ENCODE measurements around the gene IQCF2. TPM values are rescaled to one million over a fixed set of nuclear protein-coding genes. Genes with fewer than 3 reads are reported as not detected.
"Not testable (repeated sequence)": the region's sequence is repeated elsewhere in the genome, so short reads cannot be mapped to it uniquely, and the experiment has no call there.

IQCF2 gene
- polyA plus RNA-seq, 4 donors, result not detected

DNA sequence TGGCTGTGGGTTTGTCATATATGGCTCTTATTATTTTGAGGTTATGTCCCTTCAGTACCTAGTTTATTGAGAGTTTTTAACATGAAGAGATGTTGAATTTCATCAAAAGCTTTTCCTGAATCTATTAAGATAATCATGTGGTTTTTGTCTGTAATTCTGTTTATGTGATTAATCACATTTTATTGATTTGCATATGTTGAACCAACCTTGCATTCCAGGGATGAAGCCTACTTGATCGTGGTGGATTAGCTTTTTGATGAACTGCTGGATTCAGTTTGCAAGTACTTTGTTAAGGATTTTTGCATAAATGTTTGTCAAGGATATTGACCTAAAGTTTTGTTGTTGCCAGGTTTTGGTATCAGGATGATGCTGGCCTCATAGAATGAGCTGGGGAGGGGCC, 33.1 kb upstream of the IQCF2 start:
- no peak overlapping the region for H3K27ac ChIP-seq (ENCODE audit: low read depth in 1 of 3, low read length in 2 of 3)
- H3K27me3 ChIP-seq (ENCODE audit: control insufficient read depth in 3 of 3, insufficient read depth in 3 of 3, low read length in 3 of 3), result peaks cover 0 to 2% (median 0%) of the 10 kb centered on the region in 3 donors
- FAIRE-seq (no peak), DNase-seq (no peak)
- no peak overlapping the region for H3K4me3 ChIP-seq (ENCODE audit: low read depth in 1 of 3, low read length in 3 of 3)
- peaks cover 0 to 9% of the 10 kb centered on the region in 2 donors for H3K9me3 ChIP-seq (ENCODE audit: control insufficient read depth in 2 of 2, insufficient read depth in 1 of 2, low read depth in 1 of 2, low read length in 1 of 2)
- H3K4me1 ChIP-seq (ENCODE audit: control insufficient read depth in 3 of 3, insufficient read depth in 2 of 3, low read depth in 1 of 3, low read length in 2 of 3), result no peaks in the 10 kb centered on the region
- 82 to 83% (median 83%) methylated on average over 1 of the region's 1 CpG for WGBS, 3 donors
- H3K36me3 ChIP-seq (ENCODE audit: control insufficient read depth in 3 of 3, insufficient read depth in 2 of 3, low read depth in 1 of 3, low read length in 3 of 3), result no peaks in the 10 kb centered on the region

DNA sequence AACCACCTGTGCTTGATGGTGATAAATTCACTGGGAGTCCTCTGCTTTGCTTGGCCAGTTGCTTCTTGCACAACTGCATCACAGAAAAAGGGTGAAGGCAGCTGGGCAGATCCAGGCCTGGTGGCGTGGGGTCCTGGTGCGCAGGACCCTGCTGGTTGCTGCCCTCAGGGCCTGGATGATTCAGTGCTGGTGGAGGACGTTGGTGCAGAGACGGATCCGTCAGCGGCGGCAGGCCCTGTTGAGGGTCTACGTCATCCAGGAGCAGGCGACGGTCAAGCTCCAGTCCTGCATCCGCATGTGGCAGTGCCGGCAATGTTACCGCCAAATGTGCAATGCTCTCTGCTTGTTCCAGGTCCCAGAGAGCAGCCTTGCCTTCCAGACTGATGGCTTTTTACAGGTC, 31.1 kb upstream of the IQCF2 start:
- 90 to 97% (median 94%) methylated on average over 13 of the region's 13 CpGs for WGBS, 3 donors
- DNase-seq, result no peak

DNA sequence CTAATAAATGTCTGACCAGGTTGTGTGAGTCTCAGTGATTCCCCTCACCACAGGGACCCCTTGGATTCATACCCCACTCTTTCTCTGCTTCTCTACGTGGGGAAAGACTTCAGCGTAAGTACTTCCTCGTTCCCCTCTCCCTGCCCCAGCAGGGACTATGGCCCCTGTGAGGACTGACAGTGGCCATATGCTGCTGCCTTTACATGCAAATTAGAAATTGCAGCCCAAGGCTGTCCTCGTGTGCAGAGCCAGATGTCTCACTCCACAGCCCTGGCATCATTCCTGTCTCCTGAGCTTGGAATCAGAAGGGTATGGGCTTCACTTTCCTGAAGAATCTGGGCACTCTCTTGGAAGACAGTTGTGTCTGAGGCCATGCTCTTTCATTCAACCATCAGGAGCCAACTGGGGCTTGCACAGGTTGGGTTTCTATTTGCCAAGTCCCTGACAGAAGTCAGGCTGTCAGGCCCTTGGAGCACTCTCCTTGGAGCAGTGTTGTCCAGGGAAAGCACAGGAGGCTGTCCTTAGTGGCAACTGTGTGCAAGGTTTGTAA, 30.5 kb upstream of the IQCF2 start:
- DNase-seq (no peak), FAIRE-seq (no peak)
- Histone ChIP-seq H3K27ac (ENCODE audit: low read depth in 1 of 3, low read length in 2 of 3) (no peak overlapping the region), H3K4me3 (ENCODE audit: low read depth in 1 of 3, low read length in 3 of 3) (no peak overlapping the region), H3K4me1 (ENCODE audit: control insufficient read depth in 3 of 3, insufficient read depth in 2 of 3, low read depth in 1 of 3, low read length in 2 of 3) (no peaks in the 10 kb centered on the region), H3K27me3 (ENCODE audit: control insufficient read depth in 3 of 3, insufficient read depth in 3 of 3, low read length in 3 of 3) (peaks cover 0 to 2% (median 0%) of the 10 kb centered on the region in 3 donors), H3K9me3 (ENCODE audit: control insufficient read depth in 2 of 2, insufficient read depth in 1 of 2, low read depth in 1 of 2, low read length in 1 of 2) (peaks cover 0 to 9% of the 10 kb centered on the region in 2 donors), H3K36me3 (ENCODE audit: control insufficient read depth in 3 of 3, insufficient read depth in 2 of 3, low read depth in 1 of 3, low read length in 3 of 3) (no peaks in the 10 kb centered on the region)
- WGBS, 3 donors, result 51 to 59% (median 53%) methylated on average over 4 of the region's 4 CpGs

More for the DNA sequence above, 31.1 kb upstream of the IQCF2 start:
- peaks cover 0 to 9% of the 10 kb centered on the region in 2 donors for H3K9me3 ChIP-seq (ENCODE audit: control insufficient read depth in 2 of 2, insufficient read depth in 1 of 2, low read depth in 1 of 2, low read length in 1 of 2)
- H3K4me1 ChIP-seq (ENCODE audit: control insufficient read depth in 3 of 3, insufficient read depth in 2 of 3, low read depth in 1 of 3, low read length in 2 of 3), result no peaks in the 10 kb centered on the region
- peaks cover 0 to 2% (median 0%) of the 10 kb centered on the region in 3 donors for H3K27me3 ChIP-seq (ENCODE audit: control insufficient read depth in 3 of 3, insufficient read depth in 3 of 3, low read length in 3 of 3)
- H3K4me3 ChIP-seq (ENCODE audit: low read depth in 1 of 3, low read length in 3 of 3), result no peak overlapping the region
- H3K27ac ChIP-seq (ENCODE audit: low read depth in 1 of 3, low read length in 2 of 3), result no peak overlapping the region
- no peaks in the 10 kb centered on the region for H3K36me3 ChIP-seq (ENCODE audit: control insufficient read depth in 3 of 3, insufficient read depth in 2 of 3, low read depth in 1 of 3, low read length in 3 of 3)
- no peak for FAIRE-seq

DNA sequence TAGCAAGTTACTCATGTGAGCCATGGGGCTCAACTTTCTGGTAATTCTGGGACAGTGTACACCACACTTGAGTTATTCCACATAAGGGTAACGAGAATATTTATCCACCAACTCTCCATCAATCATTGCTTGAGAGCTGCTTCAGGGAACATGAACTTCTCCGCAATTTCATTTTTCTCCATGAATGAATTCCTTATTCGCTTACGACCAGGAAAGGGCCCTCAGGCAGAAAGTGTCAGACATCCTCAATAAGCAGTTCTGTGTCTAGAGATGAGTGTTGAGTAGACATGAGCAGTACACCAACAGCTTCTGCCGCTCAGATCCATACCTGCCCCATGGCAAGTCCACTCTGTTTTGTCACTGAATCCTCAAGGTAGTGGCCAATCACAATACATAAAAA, 24.8 kb upstream of the IQCF2 start:
- 71 to 81% (median 75%) methylated on average over 5 of the region's 5 CpGs for WGBS, 3 donors
- Histone ChIP-seq H3K4me1 (ENCODE audit: control insufficient read depth in 3 of 3, insufficient read depth in 2 of 3, low read depth in 1 of 3, low read length in 2 of 3) (no peaks in the 10 kb centered on the region), H3K27ac (ENCODE audit: low read depth in 1 of 3, low read length in 2 of 3) (no peak overlapping the region), H3K4me3 (ENCODE audit: low read depth in 1 of 3, low read length in 3 of 3) (no peak overlapping the region), H3K9me3 (ENCODE audit: control insufficient read depth in 2 of 2, insufficient read depth in 1 of 2, low read depth in 1 of 2, low read length in 1 of 2) (no peaks in the 10 kb centered on the region), H3K36me3 (ENCODE audit: control insufficient read depth in 3 of 3, insufficient read depth in 2 of 3, low read depth in 1 of 3, low read length in 3 of 3) (no peaks in the 10 kb centered on the region), H3K27me3 (ENCODE audit: control insufficient read depth in 3 of 3, insufficient read depth in 3 of 3, low read length in 3 of 3) (peaks cover 0 to 4% (median 0%) of the 10 kb centered on the region in 3 donors)
- FAIRE-seq (no peak), DNase-seq (no peak)

DNA sequence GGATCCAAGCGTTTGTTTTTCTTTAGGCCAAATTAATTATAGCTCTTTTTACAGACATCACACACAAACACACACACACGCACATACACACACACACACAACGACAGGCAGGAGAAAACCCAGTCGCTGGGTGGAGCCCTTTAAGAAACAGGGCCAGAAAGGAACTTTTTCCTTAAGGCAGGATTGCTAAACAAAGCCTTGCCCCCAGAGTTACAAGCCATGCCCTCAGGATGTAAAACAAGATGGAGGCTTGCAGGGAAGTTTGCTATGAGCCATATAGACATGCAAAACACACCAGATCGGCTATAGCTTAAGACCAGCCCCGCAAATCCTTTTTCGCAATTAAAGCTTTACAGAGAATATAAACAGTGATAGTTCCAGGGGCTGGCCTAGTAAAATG, 16.3 kb upstream of the IQCF2 start:
- H3K27ac ChIP-seq (ENCODE audit: low read depth in 1 of 3, low read length in 2 of 3), result no peak overlapping the region
- 72 to 79% (median 74%) methylated on average over 7 of the region's 7 CpGs for WGBS, 3 donors
- no peak for FAIRE-seq

DNA sequence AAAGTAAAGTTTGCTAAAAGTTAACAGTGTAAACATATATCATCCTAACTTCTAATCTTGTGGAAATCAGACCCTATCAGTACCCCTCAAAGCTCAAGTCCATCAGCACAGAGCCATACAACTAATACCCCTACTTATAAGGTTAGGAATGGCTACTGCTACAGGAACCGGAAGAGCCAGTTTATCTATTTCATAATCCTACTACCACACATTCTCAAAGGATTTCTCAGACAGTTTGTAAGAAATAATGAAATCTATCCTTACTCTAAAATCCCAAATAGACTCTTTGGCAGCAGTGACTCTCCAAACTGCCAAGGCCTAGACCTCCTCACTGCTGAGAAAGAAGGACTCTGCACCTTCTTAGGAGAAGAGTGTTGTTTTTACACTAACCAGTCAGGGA, 6.0 kb upstream of the IQCF2 start:
- H3K36me3 ChIP-seq (ENCODE audit: control insufficient read depth in 3 of 3, insufficient read depth in 2 of 3, low read depth in 1 of 3, low read length in 3 of 3); H3K4me3 ChIP-seq (ENCODE audit: low read depth in 1 of 3, low read length in 3 of 3); H3K4me1 ChIP-seq (ENCODE audit: control insufficient read depth in 3 of 3, insufficient read depth in 2 of 3, low read depth in 1 of 3, low read length in 2 of 3); H3K27ac ChIP-seq (ENCODE audit: low read depth in 1 of 3, low read length in 2 of 3); H3K9me3 ChIP-seq (ENCODE audit: control insufficient read depth in 2 of 2, insufficient read depth in 1 of 2, low read depth in 1 of 2, low read length in 1 of 2); DNase-seq; H3K27me3 ChIP-seq (ENCODE audit: control insufficient read depth in 3 of 3, insufficient read depth in 3 of 3, low read length in 3 of 3); FAIRE-seq: not testable (repeated sequence)
- WGBS, 3 donors, result 90 to 97% (median 92%) methylated on average over 1 of the region's 1 CpG

More for the DNA sequence above, 16.3 kb upstream of the IQCF2 start:
- H3K36me3 ChIP-seq (ENCODE audit: control insufficient read depth in 3 of 3, insufficient read depth in 2 of 3, low read depth in 1 of 3, low read length in 3 of 3), result no peaks in the 10 kb centered on the region
- H3K4me3 ChIP-seq (ENCODE audit: low read depth in 1 of 3, low read length in 3 of 3), result no peak overlapping the region
- H3K27me3 ChIP-seq (ENCODE audit: control insufficient read depth in 3 of 3, insufficient read depth in 3 of 3, low read length in 3 of 3), result peaks cover 0 to 3% (median 0%) of the 10 kb centered on the region in 3 donors
- H3K4me1 ChIP-seq (ENCODE audit: control insufficient read depth in 3 of 3, insufficient read depth in 2 of 3, low read depth in 1 of 3, low read length in 2 of 3), result no peaks in the 10 kb centered on the region
- H3K9me3 ChIP-seq (ENCODE audit: control insufficient read depth in 2 of 2, insufficient read depth in 1 of 2, low read depth in 1 of 2, low read length in 1 of 2), result peaks cover 0 to 6% of the 10 kb centered on the region in 2 donors
- DNase-seq, result no peak

DNA sequence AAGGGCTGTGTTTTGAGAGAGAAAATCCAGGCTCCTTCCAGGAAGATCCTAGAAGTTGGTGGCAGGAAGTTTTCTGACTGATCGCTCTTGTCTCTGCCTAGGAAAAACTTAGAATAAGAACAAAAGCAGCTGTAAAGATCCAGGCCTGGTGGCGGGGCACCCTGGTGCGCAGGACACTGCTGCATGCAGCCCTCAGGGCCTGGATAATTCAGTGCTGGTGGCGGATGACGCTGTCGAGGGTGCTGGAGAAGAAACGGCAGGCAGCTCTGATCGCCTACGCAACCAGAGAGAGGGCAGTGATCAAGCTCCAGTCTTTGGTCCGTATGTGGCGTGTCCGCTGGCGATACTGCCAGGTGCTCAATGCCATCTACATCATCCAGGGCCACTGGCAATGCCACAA, 1.5 kb downstream of the IQCF2 start:
- Histone ChIP-seq H3K27me3 (ENCODE audit: control insufficient read depth in 3 of 3, insufficient read depth in 3 of 3, low read length in 3 of 3) (peaks cover 0 to 4% (median 0%) of the 10 kb centered on the region in 3 donors), H3K4me3 (ENCODE audit: low read depth in 1 of 3, low read length in 3 of 3) (no peak overlapping the region), H3K9me3 (ENCODE audit: control insufficient read depth in 2 of 2, insufficient read depth in 1 of 2, low read depth in 1 of 2, low read length in 1 of 2) (no peaks in the 10 kb centered on the region), H3K4me1 (ENCODE audit: control insufficient read depth in 3 of 3, insufficient read depth in 2 of 3, low read depth in 1 of 3, low read length in 2 of 3) (no peaks in the 10 kb centered on the region), H3K27ac (ENCODE audit: low read depth in 1 of 3, low read length in 2 of 3) (no peak overlapping the region), H3K36me3 (ENCODE audit: control insufficient read depth in 3 of 3, insufficient read depth in 2 of 3, low read depth in 1 of 3, low read length in 3 of 3) (no peaks in the 10 kb centered on the region)
- DNase-seq (no peak), FAIRE-seq (no peak)
- 78 to 86% (median 82%) methylated on average over 13 of the region's 13 CpGs for WGBS, 3 donors

DNA sequence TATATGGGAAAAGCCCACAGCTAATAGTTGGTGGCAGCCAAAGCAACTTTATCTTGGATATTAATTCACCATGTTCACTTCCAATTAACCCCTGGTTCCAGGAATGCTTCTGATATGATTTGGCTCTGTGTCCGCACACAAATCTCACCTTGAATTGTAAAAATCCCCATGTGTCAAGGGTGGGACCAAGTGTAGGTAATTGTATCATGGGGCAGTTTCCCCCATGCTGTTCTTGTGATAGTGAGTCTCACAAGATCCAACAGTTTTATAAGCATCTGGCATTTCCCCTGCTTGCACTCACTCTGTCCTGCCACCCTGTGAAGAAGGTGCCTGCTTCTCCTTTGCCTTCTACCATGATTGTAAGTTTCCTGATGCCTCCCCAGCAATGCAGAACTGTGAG, 7.5 kb downstream of the IQCF2 start:
- FAIRE-seq, result not testable (repeated sequence)

DNA sequence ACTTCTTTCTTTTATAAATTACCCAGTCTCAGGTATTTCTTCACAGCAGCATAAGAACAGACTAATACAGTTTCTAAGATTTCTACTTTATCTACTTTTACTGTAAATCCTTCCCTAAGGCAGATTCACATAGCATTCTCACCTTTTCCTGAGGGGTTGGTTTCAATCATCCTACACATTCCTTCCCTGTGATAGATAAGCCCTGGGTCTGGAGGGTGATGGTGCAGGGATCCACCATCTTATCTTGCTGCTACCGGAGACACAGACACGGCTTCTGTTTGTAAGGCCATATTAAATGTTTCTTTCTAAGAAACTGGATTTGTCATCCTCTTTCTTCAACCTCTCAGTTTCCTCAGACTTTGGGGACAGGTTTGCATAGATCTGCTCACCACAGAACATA, 7.9 kb downstream of the IQCF2 start:
- Histone ChIP-seq H3K9me3 (ENCODE audit: control insufficient read depth in 2 of 2, insufficient read depth in 1 of 2, low read depth in 1 of 2, low read length in 1 of 2) (no peaks in the 10 kb centered on the region), H3K4me3 (ENCODE audit: low read depth in 1 of 3, low read length in 3 of 3) (no peak overlapping the region), H3K27ac (ENCODE audit: low read depth in 1 of 3, low read length in 2 of 3) (no peak overlapping the region), H3K27me3 (ENCODE audit: control insufficient read depth in 3 of 3, insufficient read depth in 3 of 3, low read length in 3 of 3) (no peaks in the 10 kb centered on the region), H3K4me1 (ENCODE audit: control insufficient read depth in 3 of 3, insufficient read depth in 2 of 3, low read depth in 1 of 3, low read length in 2 of 3) (no peaks in the 10 kb centered on the region), H3K36me3 (ENCODE audit: control insufficient read depth in 3 of 3, insufficient read depth in 2 of 3, low read depth in 1 of 3, low read length in 3 of 3) (no peaks in the 10 kb centered on the region)
- WGBS, 3 donors, result 38 to 47% (median 45%) methylated on average over 2 of the region's 2 CpGs
- DNase-seq (no peak), FAIRE-seq (no peak)

More for the DNA sequence above, 7.5 kb downstream of the IQCF2 start:
- H3K4me1 ChIP-seq (ENCODE audit: control insufficient read depth in 3 of 3, insufficient read depth in 2 of 3, low read depth in 1 of 3, low read length in 2 of 3); DNase-seq; H3K27me3 ChIP-seq (ENCODE audit: control insufficient read depth in 3 of 3, insufficient read depth in 3 of 3, low read length in 3 of 3); H3K9me3 ChIP-seq (ENCODE audit: control insufficient read depth in 2 of 2, insufficient read depth in 1 of 2, low read depth in 1 of 2, low read length in 1 of 2); H3K27ac ChIP-seq (ENCODE audit: low read depth in 1 of 3, low read length in 2 of 3); H3K36me3 ChIP-seq (ENCODE audit: control insufficient read depth in 3 of 3, insufficient read depth in 2 of 3, low read depth in 1 of 3, low read length in 3 of 3); H3K4me3 ChIP-seq (ENCODE audit: low read depth in 1 of 3, low read length in 3 of 3): not testable (repeated sequence)
- 68 to 77% (median 76%) methylated on average over 1 of the region's 1 CpG for WGBS, 3 donors
